ENCODE measurements around the gene TDRD5.
A peak's percentile ranks its signal among the peaks of the same experiment; 100 is the strongest.
"Not testable (repeated sequence)": the region's sequence is repeated elsewhere in the genome, so short reads cannot be mapped to it uniquely, and the experiment has no call there.

TDRD5 gene

GRCh38 chr1:179694530-179694929 is 102.9 kb downstream of the TDRD5 start:
- H2BK120ac ChIP-seq (ENCODE audit: low read depth, low read length); H3K56ac ChIP-seq (ENCODE audit: low read length); DNase-seq; H3K79me1 ChIP-seq (ENCODE audit: low read length); H2BK15ac ChIP-seq (replicated peaks; ENCODE audit: low read depth); H3K4ac ChIP-seq (ENCODE audit: low read depth, low read length); H3K4me1 ChIP-seq (ENCODE audit: control insufficient read depth, low read depth, low read length); H3K27me3 ChIP-seq (ENCODE audit: insufficient read depth, low read length, poor library complexity); H4K5ac ChIP-seq (ENCODE audit: low read length); H3K9ac ChIP-seq (ENCODE audit: low read length); H3K4me3 ChIP-seq (ENCODE audit: low read length); H3K79me2 ChIP-seq (ENCODE audit: control insufficient read depth, insufficient read depth, low read length); H2BK5ac ChIP-seq (ENCODE audit: low read length); H2AK5ac ChIP-seq (ENCODE audit: low read length); H3K23ac ChIP-seq (ENCODE audit: low read length); H3K4me2 ChIP-seq (ENCODE audit: low read length); H4K8ac ChIP-seq (ENCODE audit: low read depth, low read length); H3K27ac ChIP-seq (ENCODE audit: low read depth, low read length); H3K18ac ChIP-seq (ENCODE audit: low read length); H3K36me3 ChIP-seq (ENCODE audit: control insufficient read depth, insufficient read depth, low read length): not testable (repeated sequence)
- no CpG with 5 or more reads among the region's 6 CpGs for WGBS (ENCODE audit: extremely low coverage, insufficient coverage, low lambda C conversion rate)

- no peak overlapping the region for H3K4me3 ChIP-seq (ENCODE audit: low read length)
- peak; percentile 61 for DNase-seq
- H3K18ac ChIP-seq (ENCODE audit: low read length), result no peak overlapping the region
- H3K27ac ChIP-seq (ENCODE audit: low read depth, low read length), result no peak overlapping the region
- no peak overlapping the region for H3K9ac ChIP-seq (ENCODE audit: low read length)
- H2BK15ac ChIP-seq (replicated peaks; ENCODE audit: low read depth), result no peak overlapping the region
- WGBS (ENCODE audit: extremely low coverage, insufficient coverage, low lambda C conversion rate), result no CpG with 5 or more reads among the region's 5 CpGs
- H4K5ac ChIP-seq (ENCODE audit: low read length), result no peak overlapping the region
- H3K79me1 ChIP-seq (ENCODE audit: low read length), result no peaks in the 10 kb centered on the region
- H3K27me3 ChIP-seq (ENCODE audit: insufficient read depth, low read length, poor library complexity), result no peaks in the 10 kb centered on the region
- H2AK5ac ChIP-seq (ENCODE audit: low read length), result no peak overlapping the region
- no peak overlapping the region for H2BK120ac ChIP-seq (ENCODE audit: low read depth, low read length)
- H3K36me3 ChIP-seq (ENCODE audit: control insufficient read depth, insufficient read depth, low read length), result no peaks in the 10 kb centered on the region
- H3K4me1 ChIP-seq (ENCODE audit: control insufficient read depth, low read depth, low read length), result no peaks in the 10 kb centered on the region
- no peak overlapping the region for H2BK5ac ChIP-seq (ENCODE audit: low read length)
- H3K56ac ChIP-seq (ENCODE audit: low read length), result no peak overlapping the region
- no peak overlapping the region for H3K23ac ChIP-seq (ENCODE audit: low read length)
- no peaks in the 10 kb centered on the region for H3K79me2 ChIP-seq (ENCODE audit: control insufficient read depth, insufficient read depth, low read length)
- H4K8ac ChIP-seq (ENCODE audit: low read depth, low read length), result no peak overlapping the region
- H3K4ac ChIP-seq (ENCODE audit: low read depth, low read length), result no peak overlapping the region
- no peak overlapping the region for H3K4me2 ChIP-seq (ENCODE audit: low read length)
These were observed 111.4 kb downstream of the TDRD5 start for GRCh38 chr1:179702946-179703539.

DNA sequence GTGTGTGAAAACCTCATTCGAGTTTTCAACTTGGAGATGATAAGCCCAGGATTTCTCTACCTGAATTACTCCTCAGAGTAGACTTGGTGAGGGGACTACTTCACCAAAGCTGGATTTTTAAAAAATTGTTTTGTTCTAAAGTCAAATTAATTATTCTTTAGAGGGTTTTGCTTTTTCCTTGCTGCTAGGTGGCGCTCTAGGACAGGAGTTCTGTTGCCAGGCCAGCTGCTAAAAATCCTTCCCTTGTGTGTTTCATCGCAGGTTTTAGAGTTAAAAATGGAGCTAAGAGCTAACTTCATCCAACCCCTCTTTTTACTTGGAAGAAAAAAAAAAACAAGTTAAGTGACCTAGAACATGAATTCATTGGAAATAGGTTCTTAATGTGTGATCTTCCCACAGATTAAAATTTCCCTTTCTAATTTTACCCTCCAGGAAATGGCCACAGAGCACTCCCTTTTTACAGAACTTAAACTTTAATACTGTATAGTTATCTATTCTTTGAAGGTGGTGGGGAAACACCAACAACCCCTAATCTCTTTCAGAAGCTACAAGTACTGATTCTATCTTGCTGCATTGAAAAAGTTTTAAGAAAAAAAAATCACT is 114.8 kb downstream of the TDRD5 start:
- H3K79me2 ChIP-seq (ENCODE audit: control insufficient read depth, insufficient read depth, low read length), result no peaks in the 10 kb centered on the region
- no peak overlapping the region for H3K56ac ChIP-seq (ENCODE audit: low read length)
- H2BK15ac ChIP-seq (replicated peaks; ENCODE audit: low read depth), result no peak overlapping the region
- no peak overlapping the region for H3K27ac ChIP-seq (ENCODE audit: low read depth, low read length)
- no peak overlapping the region for H3K4me3 ChIP-seq (ENCODE audit: low read length)
- no peaks in the 10 kb centered on the region for H3K4me1 ChIP-seq (ENCODE audit: control insufficient read depth, low read depth, low read length)
- no peak overlapping the region for H2BK120ac ChIP-seq (ENCODE audit: low read depth, low read length)
- H2BK5ac ChIP-seq (ENCODE audit: low read length), result no peak overlapping the region
- H3K4me2 ChIP-seq (ENCODE audit: low read length), result no peak overlapping the region
- no CpG with 5 or more reads among the region's 3 CpGs for WGBS (ENCODE audit: extremely low coverage, insufficient coverage, low lambda C conversion rate)
- peak; percentile 71 for DNase-seq
- H3K27me3 ChIP-seq (ENCODE audit: insufficient read depth, low read length, poor library complexity), result no peaks in the 10 kb centered on the region
- H3K9ac ChIP-seq (ENCODE audit: low read length), result no peak overlapping the region
- H3K23ac ChIP-seq (ENCODE audit: low read length), result no peak overlapping the region
- no peak overlapping the region for H3K18ac ChIP-seq (ENCODE audit: low read length)
- H3K79me1 ChIP-seq (ENCODE audit: low read length), result no peaks in the 10 kb centered on the region
- no peaks in the 10 kb centered on the region for H3K36me3 ChIP-seq (ENCODE audit: control insufficient read depth, insufficient read depth, low read length)
- no peak overlapping the region for H4K5ac ChIP-seq (ENCODE audit: low read length)
- H4K8ac ChIP-seq (ENCODE audit: low read depth, low read length), result no peak overlapping the region
- no peak overlapping the region for H3K4ac ChIP-seq (ENCODE audit: low read depth, low read length)
- no peak overlapping the region for H2AK5ac ChIP-seq (ENCODE audit: low read length)

- H3K27me3 ChIP-seq (ENCODE audit: insufficient read depth, low read length, poor library complexity), result no peaks in the 10 kb centered on the region
- H3K4me1 ChIP-seq (ENCODE audit: control insufficient read depth, low read depth, low read length), result no peaks in the 10 kb centered on the region
- H3K79me2 ChIP-seq (ENCODE audit: control insufficient read depth, insufficient read depth, low read length), result no peaks in the 10 kb centered on the region
- H4K5ac ChIP-seq (ENCODE audit: low read length), result no peak overlapping the region
- H3K4ac ChIP-seq (ENCODE audit: low read depth, low read length), result no peak overlapping the region
- H3K56ac ChIP-seq (ENCODE audit: low read length), result no peak overlapping the region
- no peak overlapping the region for H3K4me2 ChIP-seq (ENCODE audit: low read length)
- no peak for DNase-seq
- H3K27ac ChIP-seq (ENCODE audit: low read depth, low read length), result no peak overlapping the region
- WGBS (ENCODE audit: extremely low coverage, insufficient coverage, low lambda C conversion rate), result no CpG with 5 or more reads among the region's 2 CpGs
- H2BK5ac ChIP-seq (ENCODE audit: low read length), result no peak overlapping the region
- H2BK120ac ChIP-seq (ENCODE audit: low read depth, low read length), result no peak overlapping the region
- H2BK15ac ChIP-seq (replicated peaks; ENCODE audit: low read depth), result no peak overlapping the region
- no peak overlapping the region for H4K8ac ChIP-seq (ENCODE audit: low read depth, low read length)
- no peak overlapping the region for H3K9ac ChIP-seq (ENCODE audit: low read length)
- H2AK5ac ChIP-seq (ENCODE audit: low read length), result no peak overlapping the region
- no peaks in the 10 kb centered on the region for H3K36me3 ChIP-seq (ENCODE audit: control insufficient read depth, insufficient read depth, low read length)
- H3K23ac ChIP-seq (ENCODE audit: low read length), result no peak overlapping the region
- no peak overlapping the region for H3K18ac ChIP-seq (ENCODE audit: low read length)
- H3K79me1 ChIP-seq (ENCODE audit: low read length), result no peaks in the 10 kb centered on the region
- no peak overlapping the region for H3K4me3 ChIP-seq (ENCODE audit: low read length)
These were observed 115.8 kb downstream of the TDRD5 start for GRCh38 chr1:179707406-179707805.

DNA sequence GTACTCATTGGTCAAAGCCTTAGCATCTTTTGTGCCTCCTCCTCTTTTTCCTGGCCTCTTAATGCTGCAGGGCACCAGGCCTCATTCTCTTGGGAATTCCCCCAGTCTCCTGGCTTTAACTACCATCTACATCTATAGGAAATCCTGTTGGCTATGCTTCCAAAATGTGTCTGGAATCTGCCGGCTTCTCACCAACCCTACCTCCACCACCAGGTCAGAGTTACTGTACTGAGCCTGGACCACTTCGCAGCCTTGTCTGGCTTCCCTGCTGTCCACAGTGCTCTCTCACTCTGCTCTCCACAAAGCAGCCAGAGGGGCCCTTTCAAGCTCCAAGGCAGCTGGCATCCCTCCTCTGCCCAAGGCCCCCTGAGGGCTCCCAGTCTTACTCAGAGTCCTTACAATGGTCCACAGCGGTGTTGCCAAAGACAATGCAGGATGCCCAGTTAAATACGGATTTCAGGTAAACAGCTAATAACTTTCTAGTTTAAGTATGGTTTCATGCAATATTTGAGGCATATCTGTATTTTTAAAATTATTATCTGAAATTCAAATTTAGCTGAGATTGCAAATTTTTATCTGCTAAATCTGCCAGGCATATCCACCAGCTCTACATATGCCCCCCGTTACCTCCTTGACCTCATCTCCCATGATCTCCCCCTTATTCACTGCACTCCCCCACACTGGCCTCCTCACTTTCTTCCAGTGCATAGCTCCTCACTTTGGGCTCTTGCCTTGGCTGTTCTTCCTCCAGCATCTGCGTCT is 117.0 kb downstream of the TDRD5 start:
- peak; percentile 4 for DNase-seq
- no peaks in the 10 kb centered on the region for H3K79me2 ChIP-seq (ENCODE audit: control insufficient read depth, insufficient read depth, low read length)
- no CpG with 5 or more reads among the region's 6 CpGs for WGBS (ENCODE audit: extremely low coverage, insufficient coverage, low lambda C conversion rate)
- H2BK120ac ChIP-seq (ENCODE audit: low read depth, low read length), result no peak overlapping the region
- no peak overlapping the region for H3K4ac ChIP-seq (ENCODE audit: low read depth, low read length)
- H4K5ac ChIP-seq (ENCODE audit: low read length), result no peak overlapping the region
- no peak overlapping the region for H3K23ac ChIP-seq (ENCODE audit: low read length)
- no peaks in the 10 kb centered on the region for H3K4me1 ChIP-seq (ENCODE audit: control insufficient read depth, low read depth, low read length)
- H3K27ac ChIP-seq (ENCODE audit: low read depth, low read length), result no peak overlapping the region
- no peak overlapping the region for H3K4me2 ChIP-seq (ENCODE audit: low read length)
- no peak overlapping the region for H3K56ac ChIP-seq (ENCODE audit: low read length)
- no peak overlapping the region for H2BK15ac ChIP-seq (replicated peaks; ENCODE audit: low read depth)
- H3K79me1 ChIP-seq (ENCODE audit: low read length), result no peaks in the 10 kb centered on the region
- H3K27me3 ChIP-seq (ENCODE audit: insufficient read depth, low read length, poor library complexity), result no peaks in the 10 kb centered on the region
- H3K4me3 ChIP-seq (ENCODE audit: low read length), result no peak overlapping the region
- no peak overlapping the region for H3K9ac ChIP-seq (ENCODE audit: low read length)
- no peaks in the 10 kb centered on the region for H3K36me3 ChIP-seq (ENCODE audit: control insufficient read depth, insufficient read depth, low read length)
- no peak overlapping the region for H2AK5ac ChIP-seq (ENCODE audit: low read length)
- no peak overlapping the region for H3K18ac ChIP-seq (ENCODE audit: low read length)
- no peak overlapping the region for H4K8ac ChIP-seq (ENCODE audit: low read depth, low read length)
- no peak overlapping the region for H2BK5ac ChIP-seq (ENCODE audit: low read length)
